IPS-20b (cell line): Measurements from ENCODE around the gene MOB3C.

Source experiments
- H3K27ac ChIP-seq: one replicate; pipeline ENCODE4 v1.5.1; 2013; ENCODE audit warnings: low read length
- H3K27me3 ChIP-seq: 2 replicates; pipeline ENCODE4 v1.6.1; 2013; ENCODE audit warnings: mild to moderate bottlenecking, low read length, inconsistent platforms; ENCODE audit not compliant: insufficient read depth
- H3K36me3 ChIP-seq: 2 replicates; pipeline ENCODE4 v1.6.1; 2013; ENCODE audit warnings: low read depth, mild to moderate bottlenecking, inconsistent platforms, low read length, moderate library complexity; ENCODE audit not compliant: insufficient read depth
- H3K4me1 ChIP-seq: 2 replicates; pipeline ENCODE4 v1.6.1; 2013; ENCODE audit warnings: mild to moderate bottlenecking, control low read depth, inconsistent platforms, low read length, moderate library complexity; ENCODE audit not compliant: insufficient read depth
- H3K4me3 ChIP-seq: 2 replicates; pipeline ENCODE4 v1.5.1; 2013; ENCODE audit warnings: mild to moderate bottlenecking, low read length, inconsistent platforms
- H3K9ac ChIP-seq: 2 replicates; pipeline ENCODE4 v1.6.1; 2013; ENCODE audit warnings: low read depth, mild to moderate bottlenecking, inconsistent platforms, low read length, moderate library complexity
- H3K9me3 ChIP-seq: 2 replicates; pipeline ENCODE4 v1.6.1; 2013; ENCODE audit warnings: mild to moderate bottlenecking, low read depth, low read length, inconsistent platforms; ENCODE audit not compliant: insufficient read depth

MOB3C gene

GRCh38 chr1:46615088-46615487 lies 1.5 kb downstream of the MOB3C start:
- no peak overlapping the region for H3K4me3 ChIP-seq

GRCh38 chr1:46614604-46614984 lies 2.0 kb downstream of the MOB3C start:
- H3K9ac ChIP-seq = peak overlapping the region; percentile 22; the same call in 1 of the 2 replicates
- no peak overlapping the region for H3K27ac ChIP-seq
- H3K9me3 ChIP-seq = no peaks in the 10 kb centered on the region
- no peaks in the 10 kb centered on the region for H3K36me3 ChIP-seq
- H3K27me3 ChIP-seq = peaks cover 18% of the 10 kb centered on the region
- peaks cover 22% of the 10 kb centered on the region for H3K4me1 ChIP-seq
- H3K4me3 ChIP-seq = no peak overlapping the region

More at GRCh38 chr1:46615088-46615487, 1.5 kb downstream of the MOB3C start:
- no peaks in the 10 kb centered on the region for H3K9me3 ChIP-seq
- no peaks in the 10 kb centered on the region for H3K36me3 ChIP-seq
- H3K27ac ChIP-seq = no peak overlapping the region
- no peak overlapping the region for H3K9ac ChIP-seq
- peaks cover 18% of the 10 kb centered on the region for H3K27me3 ChIP-seq
- peaks cover 22% of the 10 kb centered on the region for H3K4me1 ChIP-seq

GRCh38 chr1:46613661-46614603 lies 2.7 kb downstream of the MOB3C start:
- Histone ChIP-seq H3K9ac (peak overlapping the region; percentile 53; the same call in 1 of the 2 replicates), H3K36me3 (no peaks in the 10 kb centered on the region), H3K4me1 (peaks cover 22% of the 10 kb centered on the region), H3K27ac (no peak overlapping the region), H3K9me3 (no peaks in the 10 kb centered on the region), H3K4me3 (peak overlapping the region; percentile 52; the same call in 1 of the 2 replicates), H3K27me3 (peaks cover 18% of the 10 kb centered on the region)

GRCh38 chr1:46612937-46613660 lies 3.5 kb downstream of the MOB3C start:
- peaks cover 22% of the 10 kb centered on the region for H3K4me1 ChIP-seq
- H3K9ac ChIP-seq = peak overlapping the region; percentile 53; the same call in 1 of the 2 replicates
- no peak overlapping the region for H3K27ac ChIP-seq
- no peaks in the 10 kb centered on the region for H3K9me3 ChIP-seq
- H3K36me3 ChIP-seq = peaks cover 2% of the 10 kb centered on the region; the same call in 1 of the 2 replicates
- H3K27me3 ChIP-seq = peaks cover 14% of the 10 kb centered on the region
- H3K4me3 ChIP-seq = peak overlapping the region; percentile 52; the same call in 1 of the 2 replicates

GRCh38 chr1:46611691-46612221 lies 4.9 kb downstream of the MOB3C start:
- Histone ChIP-seq H3K27ac (no peak overlapping the region), H3K4me1 (peaks cover 22% of the 10 kb centered on the region), H3K27me3 (peaks cover under 1% of the 10 kb centered on the region; the same call in 1 of the 2 replicates), H3K9me3 (no peaks in the 10 kb centered on the region), H3K9ac (no peak overlapping the region), H3K4me3 (no peak overlapping the region), H3K36me3 (peaks cover 2% of the 10 kb centered on the region; the same call in 1 of the 2 replicates)

GRCh38 chr1:46607345-46608130 lies 9.1 kb downstream of the MOB3C start:
- peaks cover 2% of the 10 kb centered on the region; the same call in 1 of the 2 replicates for H3K36me3 ChIP-seq
- H3K9ac ChIP-seq = no peak overlapping the region
- H3K27me3 ChIP-seq = no peaks in the 10 kb centered on the region
- H3K4me3 ChIP-seq = no peak overlapping the region
- H3K9me3 ChIP-seq = no peaks in the 10 kb centered on the region
- H3K27ac ChIP-seq = no peak overlapping the region
- H3K4me1 ChIP-seq = peaks cover 14% of the 10 kb centered on the region

- no peak overlapping the region for H3K4me3 ChIP-seq
- H3K9me3 ChIP-seq = no peaks in the 10 kb centered on the region
- peaks cover 2% of the 10 kb centered on the region; the same call in 1 of the 2 replicates for H3K36me3 ChIP-seq
- H3K9ac ChIP-seq = no peak overlapping the region
- peaks cover 10% of the 10 kb centered on the region for H3K4me1 ChIP-seq
- H3K27me3 ChIP-seq = no peaks in the 10 kb centered on the region
- H3K27ac ChIP-seq = no peak overlapping the region
These were observed 10.2 kb downstream of the MOB3C start for GRCh38 chr1:46606255-46606965.

- Histone ChIP-seq H3K9me3 (no peaks in the 10 kb centered on the region), H3K27me3 (no peaks in the 10 kb centered on the region), H3K27ac (no peak overlapping the region), H3K36me3 (peaks cover 2% of the 10 kb centered on the region; the same call in 1 of the 2 replicates), H3K4me1 (peaks cover 8% of the 10 kb centered on the region; the same call in 1 of the 2 replicates), H3K4me3 (no peak overlapping the region), H3K9ac (peak overlapping the region; percentile 64; the same call in 1 of the 2 replicates)
These were observed 11.4 kb downstream of the MOB3C start for GRCh38 chr1:46605232-46605631.

- Histone ChIP-seq H3K9ac (peak within 1 kb of the TSS; percentile 64; the same call in 1 of the 2 replicates), H3K9me3 (no peaks in the 10 kb centered on the region), H3K4me3 (peak within 1 kb of the TSS; percentile 82), H3K27ac (no peak within 1 kb of the TSS), H3K4me1 (peaks cover 8% of the 10 kb centered on the region; the same call in 1 of the 2 replicates), H3K36me3 (peaks cover 2% of the 10 kb centered on the region; the same call in 1 of the 2 replicates), H3K27me3 (no peaks in the 10 kb centered on the region)
These were observed 12.6 kb downstream of the MOB3C start, which contains the start of gene MKNK1 for GRCh38 chr1:46603858-46604549. MKNK1 (minus strand) TSS chr1:46604268; CDS start chr1:46583327, 20,941 bp downstream.

- H3K4me3 ChIP-seq = peak overlapping the region; percentile 82
- H3K27ac ChIP-seq = no peak overlapping the region
These were observed 13.1 kb downstream of the MOB3C start for GRCh38 chr1:46603481-46603857.

More at GRCh38 chr1:46603481-46603857, 13.1 kb downstream of the MOB3C start:
- peaks cover 1% of the 10 kb centered on the region; the same call in 1 of the 2 replicates for H3K36me3 ChIP-seq
- H3K27me3 ChIP-seq = no peaks in the 10 kb centered on the region
- peak overlapping the region; percentile 62; the same call in 1 of the 2 replicates for H3K9ac ChIP-seq
- peaks cover 8% of the 10 kb centered on the region; the same call in 1 of the 2 replicates for H3K4me1 ChIP-seq
- H3K9me3 ChIP-seq = no peaks in the 10 kb centered on the region
